ENCODE results near the gene CCDC13. TPM values are rescaled to one million over a fixed set of nuclear protein-coding genes. Genes with fewer than 3 reads are reported as not detected.
A peak's percentile ranks its signal among the peaks of the same experiment; 100 is the strongest.

Gene CCDC13
- total RNA-seq, 1 donor from 2014 or later: not detected

- no peak for DNase-seq (ENCODE audit: low spot score)
Observed at GRCh38 chr3:42734263-42734860, 38.7 kb downstream of the CCDC13 start.

- no peak for DNase-seq (ENCODE audit: low spot score)
Observed at GRCh38 chr3:42733501-42734262, 39.4 kb downstream of the CCDC13 start.

DNA sequence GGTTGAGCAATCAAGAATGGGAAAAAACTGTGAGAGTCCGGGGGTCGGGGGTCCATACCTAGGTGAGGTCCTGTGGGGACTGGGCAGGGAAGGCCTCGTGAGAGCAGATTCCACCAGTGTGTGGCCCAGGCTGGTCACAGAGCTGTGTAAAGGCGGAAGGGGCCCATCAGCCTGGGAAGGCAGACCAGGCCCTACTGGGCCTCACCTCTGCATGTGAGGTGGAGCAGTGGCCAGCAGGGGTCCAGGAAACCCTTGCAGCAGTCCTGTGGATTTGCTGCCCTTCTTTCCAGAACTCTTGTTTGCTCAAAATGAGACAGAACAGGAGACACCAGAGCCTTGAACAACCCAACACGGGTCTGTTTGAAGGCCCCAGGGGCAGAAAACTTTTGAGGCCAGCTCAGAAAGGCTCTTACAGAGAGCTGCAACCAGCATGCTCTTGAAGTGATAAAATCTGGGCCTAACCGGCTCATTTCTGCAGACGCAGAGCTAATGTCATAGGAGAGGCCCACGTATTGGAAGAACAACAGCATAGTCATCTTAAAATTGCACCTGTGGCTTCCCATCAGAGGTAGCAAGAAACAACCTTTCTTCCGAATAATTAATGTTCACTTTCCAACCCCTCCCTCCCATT, 40.1 kb downstream of the CCDC13 start:
- DNase-seq (ENCODE audit: low spot score): no peak

GRCh38 chr3:42732196-42732828, 40.7 kb downstream of the CCDC13 start:
- no peak for DNase-seq (ENCODE audit: low spot score)

DNA sequence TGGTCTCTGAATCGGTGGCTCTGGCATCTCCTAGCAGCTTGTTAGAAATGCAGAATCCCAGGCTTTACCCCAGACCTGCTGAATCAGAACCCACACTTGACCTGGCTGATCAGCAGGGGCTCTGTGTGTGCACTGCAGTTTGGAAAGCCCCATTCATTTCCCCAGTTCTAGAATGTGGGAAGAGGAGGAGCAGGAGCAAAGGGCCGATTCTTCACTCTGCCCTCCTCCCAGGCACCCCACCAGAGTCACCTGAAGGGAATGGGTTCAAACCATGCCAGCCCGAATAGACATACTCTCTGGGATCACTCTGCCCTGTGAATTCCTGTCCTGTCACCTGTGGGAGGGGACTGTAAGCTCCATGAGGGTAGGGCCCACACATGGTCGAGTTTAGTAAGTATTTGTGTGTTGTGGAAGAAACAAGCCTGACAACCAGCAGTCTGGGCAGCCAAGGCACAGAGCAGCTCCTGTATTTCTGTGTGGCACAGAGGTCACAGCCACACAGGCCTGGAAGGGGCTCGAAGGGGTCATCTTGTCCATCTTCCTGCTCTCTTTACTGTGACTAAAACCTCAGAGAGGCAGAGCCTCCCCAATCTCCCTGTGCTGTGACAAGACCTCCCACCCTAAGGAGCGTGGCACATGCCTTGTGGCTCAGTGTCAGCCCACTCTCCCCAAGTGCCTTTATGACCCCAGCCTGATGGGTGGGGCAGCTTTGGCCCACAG, 41.4 kb downstream of the CCDC13 start:
- DNase-seq (ENCODE audit: low spot score): no peak

- DNase-seq (ENCODE audit: low spot score): no peak
Observed at GRCh38 chr3:42730706-42731420, 42.2 kb downstream of the CCDC13 start.

- DNase-seq (ENCODE audit: low spot score): no peak
Observed at GRCh38 chr3:42730294-42730693, 42.8 kb downstream of the CCDC13 start.

DNA sequence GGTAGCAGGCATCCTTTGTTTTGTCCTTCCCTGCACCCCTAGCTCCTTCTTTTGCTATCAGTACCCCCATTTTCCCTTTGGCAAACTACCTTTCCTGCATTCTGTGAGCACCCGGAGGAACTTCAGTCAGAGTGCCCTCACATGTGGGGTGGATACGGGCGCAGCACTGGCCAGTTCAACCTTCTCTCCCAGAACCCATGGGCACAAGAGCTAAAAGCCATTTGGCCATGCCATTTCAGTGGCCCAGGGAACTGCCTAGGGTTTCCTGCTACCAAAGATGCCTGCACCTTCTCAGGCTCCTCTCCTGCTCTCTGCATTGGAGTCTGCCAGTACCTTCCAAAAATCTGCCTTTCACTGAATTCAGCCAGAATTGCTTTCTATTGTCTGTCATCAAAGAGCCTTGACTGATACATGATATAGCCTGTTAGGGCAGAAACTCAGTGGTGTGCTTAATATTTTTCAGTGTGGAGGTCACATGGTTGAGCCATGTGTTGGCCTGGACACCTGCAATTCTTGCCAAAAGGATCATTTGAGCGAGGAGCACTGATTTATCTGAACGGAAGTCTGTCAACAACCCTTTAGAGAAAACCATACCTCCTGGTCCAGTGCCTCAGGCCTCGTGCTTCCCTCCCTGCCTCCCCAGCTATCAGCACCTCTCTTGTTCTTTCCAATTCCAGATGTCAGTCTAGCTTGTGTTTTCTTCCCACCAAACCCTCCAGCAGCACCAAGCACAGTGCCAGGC, 43.5 kb downstream of the CCDC13 start:
- DNase-seq (ENCODE audit: low spot score): no peak

- no peak for DNase-seq (ENCODE audit: low spot score)
Observed at GRCh38 chr3:42728668-42729364, 44.2 kb downstream of the CCDC13 start.

- peak; percentile 25 for DNase-seq (ENCODE audit: low spot score)
Observed at GRCh38 chr3:42728056-42728455, 45.0 kb downstream of the CCDC13 start.

DNA sequence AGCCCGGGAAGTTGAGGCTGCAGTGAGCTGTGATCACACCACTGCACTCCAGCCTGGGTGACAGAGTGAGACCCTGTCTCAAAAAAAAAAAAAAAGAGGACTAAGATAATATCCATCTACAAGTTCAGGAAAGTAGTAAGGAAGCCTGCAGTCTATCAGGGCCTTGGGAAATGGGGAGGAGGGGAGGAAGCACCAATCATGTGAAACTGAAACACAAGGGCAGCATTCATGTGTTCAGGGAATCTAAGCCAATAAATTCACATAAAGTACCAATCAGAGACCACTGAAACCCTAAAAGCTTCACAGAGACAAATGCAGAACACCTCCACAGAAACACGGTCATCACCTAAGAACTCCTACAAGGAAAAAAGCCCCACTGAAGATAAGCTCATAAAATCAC, 47.6 kb downstream of the CCDC13 start:
- DNase-seq (ENCODE audit: low spot score): no peak

DNA sequence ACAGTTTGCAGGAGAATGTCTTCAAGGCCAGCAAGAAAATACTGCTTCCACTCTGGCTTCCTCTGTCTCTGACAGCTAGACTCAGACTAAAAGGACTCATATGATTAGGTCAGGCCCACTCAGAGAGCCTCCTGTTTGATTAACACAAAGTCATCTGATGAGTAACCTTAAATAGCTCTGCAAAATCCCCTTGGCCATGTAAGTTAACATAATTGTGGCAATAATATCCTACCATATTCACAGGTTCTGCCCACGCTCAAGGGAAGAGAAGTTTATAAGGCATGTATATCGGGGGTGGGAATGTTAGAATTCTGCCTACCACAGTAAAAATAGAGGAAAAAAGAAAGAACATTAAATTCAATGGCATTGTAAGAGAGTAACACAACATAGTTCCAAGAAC, 49.8 kb downstream of the CCDC13 start:
- no peak for DNase-seq (ENCODE audit: low spot score)

Other genes starting within 250 kb of the CCDC13 start
- 37.8 TPM for gene SEC22C, start 191.3 kb downstream of the CCDC13 start, total RNA-seq (ENCODE audit: insufficient read depth, low replicate concordance)
- 7.7 TPM for gene SS18L2, start 182.4 kb downstream of the CCDC13 start, total RNA-seq (ENCODE audit: insufficient read depth, low replicate concordance)
- gene NKTR, start 172.6 kb downstream of the CCDC13 start, total RNA-seq (ENCODE audit: insufficient read depth, low replicate concordance): 149 TPM
- gene ZBTB47, start 119.6 kb downstream of the CCDC13 start, total RNA-seq (ENCODE audit: insufficient read depth, low replicate concordance): 49.8 TPM
- gene KLHL40, start 87.7 kb downstream of the CCDC13 start, total RNA-seq (ENCODE audit: insufficient read depth, low replicate concordance): not detected
- gene HHATL, start 70.5 kb downstream of the CCDC13 start, total RNA-seq (ENCODE audit: insufficient read depth, low replicate concordance): not detected
- gene HIGD1A, start 31.2 kb upstream of the CCDC13 start, total RNA-seq (ENCODE audit: insufficient read depth, low replicate concordance): 125 TPM
- 10.4 TPM for gene ACKR2, start 36.2 kb upstream of the CCDC13 start, total RNA-seq (ENCODE audit: insufficient read depth, low replicate concordance)
- gene CYP8B1, start 102.6 kb upstream of the CCDC13 start, total RNA-seq (ENCODE audit: insufficient read depth, low replicate concordance): 2.6 TPM
- 10.4 TPM for gene ZNF662, start 132.9 kb upstream of the CCDC13 start, total RNA-seq (ENCODE audit: insufficient read depth, low replicate concordance)
- gene GASK1A, start 206.1 kb upstream of the CCDC13 start, total RNA-seq (ENCODE audit: insufficient read depth, low replicate concordance): 38.5 TPM